Liver (tissue), 9 donors: ENCODE data around the gene NPRL2. TPM values are rescaled to one million over a fixed set of nuclear protein-coding genes. Genes with fewer than 3 reads are reported as not detected.

Source experiments
- DNase-seq: peaks from one replicate; pipeline ENCODE4 v3.0.0-alpha.2; 2017; ENCODE audit warnings: low spot score
- H3K27ac ChIP-seq, 2 donors: one replicate each; pipeline ENCODE4 v1.7.0; 2013; ENCODE audit warnings: inconsistent platforms in 2 of 2, low read length in 2 of 2, control low read depth in 1 of 2, low read depth in 1 of 2, mild to moderate bottlenecking in 1 of 2
- H3K27me3 ChIP-seq, 4 donors: one replicate each; pipeline versions ENCODE4 v1.6.1 to v1.7.0; 2013; ENCODE audit warnings: low read length in 3 of 4, inconsistent platforms in 1 of 4, mild to moderate bottlenecking in 1 of 4, moderate library complexity in 1 of 4; ENCODE audit not compliant: control insufficient read depth in 4 of 4, insufficient read depth in 4 of 4
- H3K36me3 ChIP-seq, 4 donors: one replicate each; pipeline versions ENCODE4 v1.6.1 to v1.7.0; 2013; ENCODE audit warnings: low read length in 3 of 4, mild to moderate bottlenecking in 3 of 4, low read depth in 1 of 4, moderate library complexity in 1 of 4; ENCODE audit not compliant: control insufficient read depth in 4 of 4, insufficient read depth in 3 of 4
- H3K4me1 ChIP-seq, 4 donors: one replicate each; pipeline versions ENCODE4 v1.6.1 to v1.7.0; 2013; ENCODE audit warnings: low read length in 3 of 4, mild to moderate bottlenecking in 3 of 4, moderate library complexity in 1 of 4; ENCODE audit not compliant: control insufficient read depth in 4 of 4, insufficient read depth in 4 of 4
- H3K4me3 ChIP-seq, 3 donors: one replicate each; pipeline versions ENCODE4 v1.6.1 to v1.7.0; 2013; ENCODE audit warnings: low read length in 3 of 3, control low read depth in 1 of 3, low read depth in 1 of 3, mild to moderate bottlenecking in 1 of 3
- H3K9ac ChIP-seq, 2 donors: one replicate each; pipeline ENCODE4 v1.7.0; 2013; ENCODE audit warnings: low read length in 2 of 2, mild to moderate bottlenecking in 2 of 2, moderate library complexity in 2 of 2, control low read depth in 1 of 2, low read depth in 1 of 2
- H3K9me3 ChIP-seq, 4 donors: one replicate each; pipeline versions ENCODE4 v1.6.1 to v1.7.0; 2013; ENCODE audit warnings: low read length in 3 of 4; ENCODE audit not compliant: control insufficient read depth in 4 of 4
- EGR1 ChIP-seq, 2 donors: IDR thresholded peaks; 2 replicates each; pipeline ENCODE4 v1.6.1; 2016 to 2018; ENCODE audit warnings: antibody characterized with exemption in 2 of 2, low read depth in 2 of 2
- FOXA1 ChIP-seq: IDR thresholded peaks from 2 replicates; pipeline ENCODE4 v1.6.1; 2016; ENCODE audit warnings: antibody characterized with exemption
- FOXA2 ChIP-seq: IDR thresholded peaks from 2 replicates; pipeline ENCODE4 v1.6.1; 2016; ENCODE audit warnings: antibody characterized with exemption
- GABPA ChIP-seq, 2 donors: IDR thresholded peaks in 1 of 2; conservative IDR thresholded peaks in 1 of 2; 2 replicates each; pipeline ENCODE4 v1.6.1; 2016; ENCODE audit warnings: antibody characterized with exemption in 2 of 2, mild to moderate bottlenecking in 1 of 2, moderate library complexity in 1 of 2
- HNF4A ChIP-seq, 2 donors: conservative IDR thresholded peaks; 2 replicates each; pipeline ENCODE4 v1.6.1; 2016; ENCODE audit warnings: antibody characterized with exemption in 2 of 2, mild to moderate bottlenecking in 2 of 2
- HNF4G ChIP-seq: IDR thresholded peaks from 2 replicates; pipeline ENCODE4 v1.6.1; 2016; ENCODE audit warnings: antibody characterized with exemption
- JUND ChIP-seq, 2 donors: IDR thresholded peaks; 2 replicates each; pipeline ENCODE4 v1.6.1; 2016; ENCODE audit warnings: antibody characterized with exemption in 2 of 2
- NR2F2 ChIP-seq: IDR thresholded peaks from 2 replicates; pipeline ENCODE4 v1.6.1; 2016; ENCODE audit warnings: antibody characterized with exemption
- RXRA ChIP-seq, 2 donors: IDR thresholded peaks; 2 replicates each; pipeline ENCODE4 v1.6.1; 2017 to 2018; ENCODE audit warnings: antibody characterized with exemption in 2 of 2, mild to moderate bottlenecking in 1 of 2
- SP1 ChIP-seq: IDR thresholded peaks from 2 replicates; pipeline ENCODE4 v1.6.1; 2018; ENCODE audit warnings: antibody characterized with exemption, mild to moderate bottlenecking
- TAF1 ChIP-seq: conservative IDR thresholded peaks from 2 replicates; pipeline ENCODE4 v1.6.1; 2016; ENCODE audit warnings: antibody characterized with exemption, mild to moderate bottlenecking
- YY1 ChIP-seq: IDR thresholded peaks from 2 replicates; pipeline ENCODE4 v1.6.1; 2016; ENCODE audit warnings: antibody characterized with exemption, mild to moderate bottlenecking
- WGBS: extraction: QIAGEN DNeasy Blood & Tissue Kit; methylation state at CpG from one replicate; pipeline ENCODE4 v1.1.7; 2013; 5-methylcytosine and 5-hydroxymethylcytosine counted together
- polyA plus RNA-seq, 2 donors: library from polyadenylated mRNA; stranded (reverse) in 1 of 2; unstranded in 1 of 2; fragments of 200-250 nt in 1 of 2; fragments of >200 nt in 1 of 2; fragmentation: Nextera tagmentation in 1 of 2; extraction: Ambion mirVana in 1 of 2; gene quantifications; one replicate each; pipeline versions ENCODE4 v1.2.1 to v1.2.3, GENCODE V29; 2013 to 2015
- total RNA-seq, 2 donors: library from RNA; depleted of rRNA; stranded (reverse); fragments of >200 nt; gene quantifications; one replicate each; pipeline ENCODE4 v1.2.3, GENCODE V29; 2014
- TF ChIP-seq, protein P1 (sequence below): IDR thresholded peaks from 2 replicates; pipeline ENCODE4 v1.6.1; 2016; ENCODE audit warnings: antibody characterized with exemption, mild to moderate bottlenecking
- TF ChIP-seq, protein P2 (sequence below): fragments of 150-350 bp; IDR thresholded peaks from 2 replicates; pipeline ENCODE4 v1.5.1; 2017; ENCODE audit warnings: improper control_type of control experiment, low read depth, low read length; ENCODE audit not compliant: missing input control
- TF ChIP-seq, protein P3 (sequence below): IDR thresholded peaks from 2 replicates; pipeline ENCODE4 v1.6.1; 2016; ENCODE audit warnings: antibody characterized with exemption
- TF ChIP-seq, protein P4 (sequence below): IDR thresholded peaks from 2 replicates; pipeline ENCODE4 v1.6.1; 2016; ENCODE audit warnings: antibody characterized with exemption
- donor health status: healthy.
- donor health status: healthy.
- donor health status: healthy.
- donor health status: healthy.
- donor health status: healthy.

The NPRL2 gene
- total and polyA plus RNA-seq, 4 donors, result 11.3 to 17.3 (median 14.0) TPM

DNA sequence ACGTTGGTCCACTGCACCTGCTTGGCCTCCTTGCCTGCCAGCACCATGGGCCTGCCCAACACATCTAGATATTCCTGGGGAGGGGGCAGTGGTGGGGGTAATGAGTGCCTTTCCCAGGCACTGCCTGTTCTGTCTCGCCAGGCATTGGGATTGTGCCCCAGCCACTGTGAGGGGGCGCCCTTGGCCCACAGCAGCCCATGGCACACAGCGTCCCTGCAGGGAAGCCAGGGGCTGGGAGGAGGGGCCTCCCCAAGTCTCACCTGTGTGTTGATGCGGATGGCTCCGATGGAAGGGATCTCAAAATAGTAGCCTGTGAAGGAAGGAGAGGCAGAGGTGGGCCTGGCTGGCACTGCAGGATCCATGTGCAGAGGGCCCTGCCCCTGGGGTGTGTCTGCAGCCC lies 27.4 kb upstream of the NPRL2 start:
- Histone ChIP-seq H3K27me3 (no peaks in the 10 kb centered on the region), H3K27ac (no peak overlapping the region), H3K9me3 (no peaks in the 10 kb centered on the region), H3K36me3 (no peaks in the 10 kb centered on the region), H3K4me1 (no peaks in the 10 kb centered on the region), H3K9ac (no peak overlapping the region), H3K4me3 (no peak overlapping the region)
- TF ChIP-seq EGR1 (IDR thresholded peaks at IDR 0.05; ENCODE audit: low read depth in 2 of 2) (no peak), TAF1 (no peak), YY1 (no peak), HNF4A (conservative IDR thresholded peaks at IDR 0.05) (no peak), GABPA (IDR thresholded peaks at IDR 0.05 in 1 of 2, conservative IDR thresholded peaks at IDR 0.05 in 1 of 2) (no peak), HNF4G (no peak), SP1 (no peak), NR2F2 (no peak), FOXA1 (no peak), RXRA (IDR thresholded peaks at IDR 0.05) (no peak), JUND (IDR thresholded peaks at IDR 0.05) (no peak), FOXA2 (no peak)
- TF ChIP-seq, protein P1, sequence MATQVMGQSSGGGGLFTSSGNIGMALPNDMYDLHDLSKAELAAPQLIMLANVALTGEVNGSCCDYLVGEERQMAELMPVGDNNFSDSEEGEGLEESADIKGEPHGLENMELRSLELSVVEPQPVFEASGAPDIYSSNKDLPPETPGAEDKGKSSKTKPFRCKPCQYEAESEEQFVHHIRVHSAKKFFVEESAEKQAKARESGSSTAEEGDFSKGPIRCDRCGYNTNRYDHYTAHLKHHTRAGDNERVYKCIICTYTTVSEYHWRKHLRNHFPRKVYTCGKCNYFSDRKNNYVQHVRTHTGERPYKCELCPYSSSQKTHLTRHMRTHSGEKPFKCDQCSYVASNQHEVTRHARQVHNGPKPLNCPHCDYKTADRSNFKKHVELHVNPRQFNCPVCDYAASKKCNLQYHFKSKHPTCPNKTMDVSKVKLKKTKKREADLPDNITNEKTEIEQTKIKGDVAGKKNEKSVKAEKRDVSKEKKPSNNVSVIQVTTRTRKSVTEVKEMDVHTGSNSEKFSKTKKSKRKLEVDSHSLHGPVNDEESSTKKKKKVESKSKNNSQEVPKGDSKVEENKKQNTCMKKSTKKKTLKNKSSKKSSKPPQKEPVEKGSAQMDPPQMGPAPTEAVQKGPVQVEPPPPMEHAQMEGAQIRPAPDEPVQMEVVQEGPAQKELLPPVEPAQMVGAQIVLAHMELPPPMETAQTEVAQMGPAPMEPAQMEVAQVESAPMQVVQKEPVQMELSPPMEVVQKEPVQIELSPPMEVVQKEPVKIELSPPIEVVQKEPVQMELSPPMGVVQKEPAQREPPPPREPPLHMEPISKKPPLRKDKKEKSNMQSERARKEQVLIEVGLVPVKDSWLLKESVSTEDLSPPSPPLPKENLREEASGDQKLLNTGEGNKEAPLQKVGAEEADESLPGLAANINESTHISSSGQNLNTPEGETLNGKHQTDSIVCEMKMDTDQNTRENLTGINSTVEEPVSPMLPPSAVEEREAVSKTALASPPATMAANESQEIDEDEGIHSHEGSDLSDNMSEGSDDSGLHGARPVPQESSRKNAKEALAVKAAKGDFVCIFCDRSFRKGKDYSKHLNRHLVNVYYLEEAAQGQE, result no peak
- TF ChIP-seq, protein P2, sequence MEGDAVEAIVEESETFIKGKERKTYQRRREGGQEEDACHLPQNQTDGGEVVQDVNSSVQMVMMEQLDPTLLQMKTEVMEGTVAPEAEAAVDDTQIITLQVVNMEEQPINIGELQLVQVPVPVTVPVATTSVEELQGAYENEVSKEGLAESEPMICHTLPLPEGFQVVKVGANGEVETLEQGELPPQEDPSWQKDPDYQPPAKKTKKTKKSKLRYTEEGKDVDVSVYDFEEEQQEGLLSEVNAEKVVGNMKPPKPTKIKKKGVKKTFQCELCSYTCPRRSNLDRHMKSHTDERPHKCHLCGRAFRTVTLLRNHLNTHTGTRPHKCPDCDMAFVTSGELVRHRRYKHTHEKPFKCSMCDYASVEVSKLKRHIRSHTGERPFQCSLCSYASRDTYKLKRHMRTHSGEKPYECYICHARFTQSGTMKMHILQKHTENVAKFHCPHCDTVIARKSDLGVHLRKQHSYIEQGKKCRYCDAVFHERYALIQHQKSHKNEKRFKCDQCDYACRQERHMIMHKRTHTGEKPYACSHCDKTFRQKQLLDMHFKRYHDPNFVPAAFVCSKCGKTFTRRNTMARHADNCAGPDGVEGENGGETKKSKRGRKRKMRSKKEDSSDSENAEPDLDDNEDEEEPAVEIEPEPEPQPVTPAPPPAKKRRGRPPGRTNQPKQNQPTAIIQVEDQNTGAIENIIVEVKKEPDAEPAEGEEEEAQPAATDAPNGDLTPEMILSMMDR, result no peak
- TF ChIP-seq, protein P3, sequence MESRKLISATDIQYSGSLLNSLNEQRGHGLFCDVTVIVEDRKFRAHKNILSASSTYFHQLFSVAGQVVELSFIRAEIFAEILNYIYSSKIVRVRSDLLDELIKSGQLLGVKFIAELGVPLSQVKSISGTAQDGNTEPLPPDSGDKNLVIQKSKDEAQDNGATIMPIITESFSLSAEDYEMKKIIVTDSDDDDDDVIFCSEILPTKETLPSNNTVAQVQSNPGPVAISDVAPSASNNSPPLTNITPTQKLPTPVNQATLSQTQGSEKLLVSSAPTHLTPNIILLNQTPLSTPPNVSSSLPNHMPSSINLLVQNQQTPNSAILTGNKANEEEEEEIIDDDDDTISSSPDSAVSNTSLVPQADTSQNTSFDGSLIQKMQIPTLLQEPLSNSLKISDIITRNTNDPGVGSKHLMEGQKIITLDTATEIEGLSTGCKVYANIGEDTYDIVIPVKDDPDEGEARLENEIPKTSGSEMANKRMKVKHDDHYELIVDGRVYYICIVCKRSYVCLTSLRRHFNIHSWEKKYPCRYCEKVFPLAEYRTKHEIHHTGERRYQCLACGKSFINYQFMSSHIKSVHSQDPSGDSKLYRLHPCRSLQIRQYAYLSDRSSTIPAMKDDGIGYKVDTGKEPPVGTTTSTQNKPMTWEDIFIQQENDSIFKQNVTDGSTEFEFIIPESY, result no peak
- 85% methylated on average over 6 of the region's 6 CpGs for WGBS
- no peak for DNase-seq

DNA sequence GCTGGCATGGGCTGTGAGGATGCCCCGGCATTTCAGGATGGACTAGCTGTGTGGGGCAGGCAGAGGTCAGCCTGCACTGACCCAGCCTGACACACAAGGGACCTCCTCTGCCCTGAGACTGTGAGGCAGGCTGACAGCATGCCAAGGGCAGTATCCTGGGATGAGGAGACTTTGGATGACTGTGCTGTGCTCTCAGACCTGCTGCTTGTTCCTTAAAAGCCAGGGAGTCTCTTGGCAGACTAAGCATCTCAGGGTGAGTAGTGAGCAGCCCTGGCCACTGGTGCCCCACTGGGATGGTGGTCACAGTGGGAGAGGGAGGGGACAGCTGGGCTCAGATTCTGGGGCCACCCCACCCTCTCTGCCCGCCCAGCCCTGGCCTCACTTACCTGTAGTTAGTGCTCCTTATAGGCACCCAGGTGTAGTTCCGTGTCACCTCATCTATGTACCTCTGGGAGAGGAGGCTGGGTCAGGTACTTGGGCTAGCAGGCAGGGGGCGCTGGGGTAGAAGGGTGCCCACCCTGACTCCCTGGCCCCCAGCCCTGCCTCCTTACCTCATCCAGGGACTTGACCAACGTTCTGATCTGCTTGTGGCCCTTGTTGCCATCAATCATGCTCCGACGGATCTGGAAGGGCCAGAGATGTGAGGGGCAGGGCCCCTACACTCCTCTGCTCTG lies 24.8 kb upstream of the NPRL2 start:
- Histone ChIP-seq H3K4me1 (no peaks in the 10 kb centered on the region), H3K36me3 (no peaks in the 10 kb centered on the region), H3K27ac (no peak overlapping the region), H3K9me3 (no peaks in the 10 kb centered on the region), H3K4me3 (no peak overlapping the region), H3K27me3 (peaks cover 0 to 2% (median 0%) of the 10 kb centered on the region in 4 donors), H3K9ac (no peak overlapping the region)
- no peak for DNase-seq
- 69% methylated on average over 7 of the region's 7 CpGs for WGBS
- TF ChIP-seq, protein P4, sequence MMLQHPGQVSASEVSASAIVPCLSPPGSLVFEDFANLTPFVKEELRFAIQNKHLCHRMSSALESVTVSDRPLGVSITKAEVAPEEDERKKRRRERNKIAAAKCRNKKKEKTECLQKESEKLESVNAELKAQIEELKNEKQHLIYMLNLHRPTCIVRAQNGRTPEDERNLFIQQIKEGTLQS, result no peak
